Omental fat pad (tissue), 4 donors: ENCODE data around the gene TMEM126B. TPM values are rescaled to one million over a fixed set of nuclear protein-coding genes. Genes with fewer than 3 reads are reported as not detected.

Source experiments
- ATAC-seq: fragments of 150-250 bp; one replicate; pipeline ENCODE4 v1.9.1; 2016; ENCODE audit warnings: mild to moderate bottlenecking, moderate library complexity; ENCODE audit not compliant: low FRiP score
- DNase-seq: peaks from one replicate; pipeline ENCODE4 v3.0.0-alpha.2; 2019; ENCODE audit warnings: low spot score
- total RNA-seq, 4 donors: library from RNA; depleted of rRNA; stranded (reverse); fragments of >200 nt; gene quantifications; one replicate each; pipeline ENCODE4 v1.1.0, GENCODE V29; 2016
- TF ChIP-seq, protein P1 (sequence below), 3 donors: fragments of 450-650 bp; IDR thresholded peaks; one replicate each; pipeline ENCODE4 v1.5.1; 2016 to 2017; ENCODE audit warnings: antibody characterized with exemption in 3 of 3, mild to moderate bottlenecking in 3 of 3, moderate library complexity in 2 of 3

TMEM126B gene
- total RNA-seq, 4 donors from 2014 or later: 37.3 to 70.1 (median 54.7) TPM

DNA sequence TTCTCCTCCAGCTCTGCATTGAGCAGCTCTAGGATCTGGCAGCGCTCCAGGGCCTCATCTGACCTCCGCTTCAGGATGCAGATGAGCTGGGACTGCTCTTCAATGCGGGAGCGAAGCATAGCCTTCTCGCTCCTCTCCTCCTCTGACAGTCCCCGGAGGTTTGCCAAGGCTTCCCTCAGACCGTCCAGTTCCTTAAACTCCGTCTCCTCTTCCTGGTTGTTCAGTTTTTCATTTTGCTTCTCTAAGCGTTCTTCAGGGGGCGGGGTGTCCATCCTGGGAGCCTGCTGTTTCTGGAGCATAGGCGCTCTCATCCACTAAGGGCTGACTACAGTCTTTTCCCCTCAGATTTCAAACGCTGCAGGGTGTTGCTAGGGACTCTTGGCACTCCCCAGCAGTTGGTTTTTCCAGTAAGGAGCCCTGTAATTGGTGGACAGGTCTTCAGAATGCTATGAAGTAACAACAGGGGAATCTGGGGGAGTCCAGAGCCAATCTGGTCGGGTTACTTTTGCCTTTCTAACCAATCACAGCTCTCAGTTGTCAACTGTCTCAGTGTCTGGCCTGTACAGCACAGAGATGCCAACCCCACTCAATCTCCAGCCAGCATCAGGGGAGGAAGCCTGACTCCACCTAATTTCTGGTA is 57.5 kb downstream of the TMEM126B start, which contains the start of gene CCDC89:
Gene CCDC89 (minus strand): TSS at position 376 of the 640 bp plus-strand sequence. CDS start 65 bp downstream, at position 311.
- peak; percentile 76 for DNase-seq
- peak; percentile 99 for ATAC-seq
- TF ChIP-seq, protein P1, sequence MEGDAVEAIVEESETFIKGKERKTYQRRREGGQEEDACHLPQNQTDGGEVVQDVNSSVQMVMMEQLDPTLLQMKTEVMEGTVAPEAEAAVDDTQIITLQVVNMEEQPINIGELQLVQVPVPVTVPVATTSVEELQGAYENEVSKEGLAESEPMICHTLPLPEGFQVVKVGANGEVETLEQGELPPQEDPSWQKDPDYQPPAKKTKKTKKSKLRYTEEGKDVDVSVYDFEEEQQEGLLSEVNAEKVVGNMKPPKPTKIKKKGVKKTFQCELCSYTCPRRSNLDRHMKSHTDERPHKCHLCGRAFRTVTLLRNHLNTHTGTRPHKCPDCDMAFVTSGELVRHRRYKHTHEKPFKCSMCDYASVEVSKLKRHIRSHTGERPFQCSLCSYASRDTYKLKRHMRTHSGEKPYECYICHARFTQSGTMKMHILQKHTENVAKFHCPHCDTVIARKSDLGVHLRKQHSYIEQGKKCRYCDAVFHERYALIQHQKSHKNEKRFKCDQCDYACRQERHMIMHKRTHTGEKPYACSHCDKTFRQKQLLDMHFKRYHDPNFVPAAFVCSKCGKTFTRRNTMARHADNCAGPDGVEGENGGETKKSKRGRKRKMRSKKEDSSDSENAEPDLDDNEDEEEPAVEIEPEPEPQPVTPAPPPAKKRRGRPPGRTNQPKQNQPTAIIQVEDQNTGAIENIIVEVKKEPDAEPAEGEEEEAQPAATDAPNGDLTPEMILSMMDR (IDR thresholded peaks at IDR 0.05): no peak

Other genes starting within 250 kb of the TMEM126B start
- 10 to 100 TPM in 2 of 4 donors, 1 to 10 TPM in 2; 4.8 to 13.2 (median 8.1) TPM for gene DLG2, start 1.2 kb upstream of the TMEM126B start, total RNA-seq
- 10 to 100 TPM; 14.3 to 40.6 (median 29.1) TPM for gene TMEM126A, start 19.4 kb downstream of the TMEM126B start, total RNA-seq
- 10 to 100 TPM; 39.0 to 81.0 (median 48.0) TPM for gene CREBZF, start 36.5 kb downstream of the TMEM126B start, total RNA-seq
- 1 to 10 TPM in 3 of 4 donors, under 1 TPM in 1; 0.60 to 1.7 (median 1.4) TPM for gene CCDC89, start 57.6 kb downstream of the TMEM126B start, total RNA-seq
- 10 to 100 TPM; 14.3 to 33.9 (median 17.8) TPM for gene SYTL2, start 182.5 kb downstream of the TMEM126B start, total RNA-seq
- 1 to 10 TPM in 1 of 4 donors, not detected in 3; 3.2 TPM for gene CCDC83, start 226.8 kb downstream of the TMEM126B start, total RNA-seq